Liver (tissue), 9 donors: ENCODE measurements around the gene DEDD2. TPM values are rescaled to one million over a fixed set of nuclear protein-coding genes. Genes with fewer than 3 reads are reported as not detected.

ENCODE experiments used
- DNase-seq: peaks from one replicate; pipeline ENCODE4 v3.0.0-alpha.2; 2017; ENCODE audit warnings: low spot score
- H3K27ac ChIP-seq, 2 donors: one replicate each; pipeline ENCODE4 v1.7.0; 2013; ENCODE audit warnings: inconsistent platforms in 2 of 2, low read length in 2 of 2, control low read depth in 1 of 2, low read depth in 1 of 2, mild to moderate bottlenecking in 1 of 2
- H3K27me3 ChIP-seq, 4 donors: one replicate each; pipeline versions ENCODE4 v1.6.1 to v1.7.0; 2013; ENCODE audit warnings: low read length in 3 of 4, inconsistent platforms in 1 of 4, mild to moderate bottlenecking in 1 of 4, moderate library complexity in 1 of 4; ENCODE audit not compliant: control insufficient read depth in 4 of 4, insufficient read depth in 4 of 4
- H3K36me3 ChIP-seq, 4 donors: one replicate each; pipeline versions ENCODE4 v1.6.1 to v1.7.0; 2013; ENCODE audit warnings: low read length in 3 of 4, mild to moderate bottlenecking in 3 of 4, low read depth in 1 of 4, moderate library complexity in 1 of 4; ENCODE audit not compliant: control insufficient read depth in 4 of 4, insufficient read depth in 3 of 4
- H3K4me1 ChIP-seq, 4 donors: one replicate each; pipeline versions ENCODE4 v1.6.1 to v1.7.0; 2013; ENCODE audit warnings: low read length in 3 of 4, mild to moderate bottlenecking in 3 of 4, moderate library complexity in 1 of 4; ENCODE audit not compliant: control insufficient read depth in 4 of 4, insufficient read depth in 4 of 4
- H3K4me3 ChIP-seq, 3 donors: one replicate each; pipeline versions ENCODE4 v1.6.1 to v1.7.0; 2013; ENCODE audit warnings: low read length in 3 of 3, control low read depth in 1 of 3, low read depth in 1 of 3, mild to moderate bottlenecking in 1 of 3
- H3K9ac ChIP-seq, 2 donors: one replicate each; pipeline ENCODE4 v1.7.0; 2013; ENCODE audit warnings: low read length in 2 of 2, mild to moderate bottlenecking in 2 of 2, moderate library complexity in 2 of 2, control low read depth in 1 of 2, low read depth in 1 of 2
- H3K9me3 ChIP-seq, 4 donors: one replicate each; pipeline versions ENCODE4 v1.6.1 to v1.7.0; 2013; ENCODE audit warnings: low read length in 3 of 4; ENCODE audit not compliant: control insufficient read depth in 4 of 4
- ATF3 ChIP-seq: IDR thresholded peaks from 2 replicates; pipeline ENCODE4 v1.6.1; 2016; ENCODE audit warnings: antibody characterized with exemption
- CTCF ChIP-seq: fragments of 150-350 bp; IDR thresholded peaks from 2 replicates; pipeline ENCODE4 v1.5.1; 2017; ENCODE audit warnings: improper control_type of control experiment, low read depth, low read length; ENCODE audit not compliant: missing input control
- FOXA1 ChIP-seq: IDR thresholded peaks from 2 replicates; pipeline ENCODE4 v1.6.1; 2016; ENCODE audit warnings: antibody characterized with exemption
- FOXA2 ChIP-seq: IDR thresholded peaks from 2 replicates; pipeline ENCODE4 v1.6.1; 2016; ENCODE audit warnings: antibody characterized with exemption
- GABPA ChIP-seq, 2 donors: IDR thresholded peaks in 1 of 2; conservative IDR thresholded peaks in 1 of 2; 2 replicates each; pipeline ENCODE4 v1.6.1; 2016; ENCODE audit warnings: antibody characterized with exemption in 2 of 2, mild to moderate bottlenecking in 1 of 2, moderate library complexity in 1 of 2
- HNF4A ChIP-seq, 2 donors: conservative IDR thresholded peaks; 2 replicates each; pipeline ENCODE4 v1.6.1; 2016; ENCODE audit warnings: antibody characterized with exemption in 2 of 2, mild to moderate bottlenecking in 2 of 2
- JUND ChIP-seq, 2 donors: IDR thresholded peaks; 2 replicates each; pipeline ENCODE4 v1.6.1; 2016; ENCODE audit warnings: antibody characterized with exemption in 2 of 2
- MAX ChIP-seq: IDR thresholded peaks from 2 replicates; pipeline ENCODE4 v1.6.1; 2016; ENCODE audit warnings: antibody characterized with exemption
- REST ChIP-seq: IDR thresholded peaks from 2 replicates; pipeline ENCODE4 v1.6.1; 2016; ENCODE audit warnings: antibody characterized with exemption, mild to moderate bottlenecking
- RXRA ChIP-seq, 2 donors: IDR thresholded peaks; 2 replicates each; pipeline ENCODE4 v1.6.1; 2017 to 2018; ENCODE audit warnings: antibody characterized with exemption in 2 of 2, mild to moderate bottlenecking in 1 of 2
- SP1 ChIP-seq: IDR thresholded peaks from 2 replicates; pipeline ENCODE4 v1.6.1; 2018; ENCODE audit warnings: antibody characterized with exemption, mild to moderate bottlenecking
- TAF1 ChIP-seq: conservative IDR thresholded peaks from 2 replicates; pipeline ENCODE4 v1.6.1; 2016; ENCODE audit warnings: antibody characterized with exemption, mild to moderate bottlenecking
- YY1 ChIP-seq: IDR thresholded peaks from 2 replicates; pipeline ENCODE4 v1.6.1; 2016; ENCODE audit warnings: antibody characterized with exemption, mild to moderate bottlenecking
- WGBS: extraction: QIAGEN DNeasy Blood & Tissue Kit; methylation state at CpG from one replicate; pipeline ENCODE4 v1.1.7; 2013; 5-methylcytosine and 5-hydroxymethylcytosine counted together
- polyA plus RNA-seq, 2 donors: library from polyadenylated mRNA; stranded (reverse) in 1 of 2; unstranded in 1 of 2; fragments of 200-250 nt in 1 of 2; fragments of >200 nt in 1 of 2; fragmentation: Nextera tagmentation in 1 of 2; extraction: Ambion mirVana in 1 of 2; gene quantifications; one replicate each; pipeline versions ENCODE4 v1.2.1 to v1.2.3, GENCODE V29; 2013 to 2015
- total RNA-seq, 2 donors: library from RNA; depleted of rRNA; stranded (reverse); fragments of >200 nt; gene quantifications; one replicate each; pipeline ENCODE4 v1.2.3, GENCODE V29; 2014
- donor health status: healthy.
- donor health status: healthy.
- donor health status: healthy.
- donor health status: healthy.
- donor health status: healthy.

The DEDD2 gene
- total and polyA plus RNA-seq, 4 donors: 9.6 to 47.1 (median 16.4) TPM

GRCh38 chr19:42226886-42227285 lies 9.4 kb upstream of the DEDD2 start:
- WGBS: 92% methylated on average over 1 of the region's 1 CpG
- Histone ChIP-seq H3K27me3 (no peaks in the 10 kb centered on the region), H3K36me3 (peaks cover 7 to 55% (median 32%) of the 10 kb centered on the region in 4 donors), H3K9ac (no peak overlapping the region), H3K27ac (no peak overlapping the region), H3K4me3 (no peak overlapping the region), H3K9me3 (no peaks in the 10 kb centered on the region), H3K4me1 (no peaks in the 10 kb centered on the region)
- no peak for DNase-seq
- TF ChIP-seq FOXA1 (no peak), CTCF (no peak)

GRCh38 chr19:42225718-42226292 lies 8.3 kb upstream of the DEDD2 start:
- Histone ChIP-seq H3K4me1 (peaks cover 4 to 7% (median 5%) of the 10 kb centered on the region in 4 donors), H3K4me3 (no peak overlapping the region), H3K36me3 (peaks cover 5 to 44% (median 25%) of the 10 kb centered on the region in 4 donors), H3K9ac (no peak overlapping the region), H3K27ac (no peak overlapping the region), H3K27me3 (no peaks in the 10 kb centered on the region), H3K9me3 (no peaks in the 10 kb centered on the region)
- TF ChIP-seq RXRA (IDR thresholded peaks at IDR 0.05) (no peak), GABPA (IDR thresholded peaks at IDR 0.05 in 1 of 2, conservative IDR thresholded peaks at IDR 0.05 in 1 of 2) (no peak), FOXA2 (no peak), HNF4A (conservative IDR thresholded peaks at IDR 0.05) (no peak), YY1 (no peak), FOXA1 (no peak), REST (no peak), JUND (IDR thresholded peaks at IDR 0.05) (no peak)
- WGBS: 97% methylated on average over 33 of the region's 33 CpGs
- DNase-seq: no peak

- no peak for DNase-seq
- Histone ChIP-seq H3K36me3 (peaks cover 2 to 40% (median 24%) of the 10 kb centered on the region in 4 donors), H3K9ac (no peak overlapping the region), H3K4me1 (peaks cover 4 to 10% (median 9%) of the 10 kb centered on the region in 4 donors), H3K9me3 (no peaks in the 10 kb centered on the region), H3K4me3 (no peak overlapping the region), H3K27ac (no peak overlapping the region), H3K27me3 (no peaks in the 10 kb centered on the region)
- 96% methylated on average over 37 of the region's 37 CpGs for WGBS
- TF ChIP-seq SP1 (no peak), CTCF (no peak), ATF3 (no peak), TAF1 (no peak), MAX (no peak), REST (no peak), YY1 (no peak), FOXA2 (no peak)
Observed at GRCh38 chr19:42224940-42225717, 7.7 kb upstream of the DEDD2 start.
